HG03066 (cell line): Measurements from ENCODE around the gene PCBP3.

Source experiments
- ATAC-seq: cut with Tn5 transposase; IDR thresholded peaks from one replicate; pipeline ENCODE4 v1.9.1; 2021; ENCODE audit warnings: low read depth; ENCODE audit not compliant: unreplicated experiment

Gene PCBP3

DNA sequence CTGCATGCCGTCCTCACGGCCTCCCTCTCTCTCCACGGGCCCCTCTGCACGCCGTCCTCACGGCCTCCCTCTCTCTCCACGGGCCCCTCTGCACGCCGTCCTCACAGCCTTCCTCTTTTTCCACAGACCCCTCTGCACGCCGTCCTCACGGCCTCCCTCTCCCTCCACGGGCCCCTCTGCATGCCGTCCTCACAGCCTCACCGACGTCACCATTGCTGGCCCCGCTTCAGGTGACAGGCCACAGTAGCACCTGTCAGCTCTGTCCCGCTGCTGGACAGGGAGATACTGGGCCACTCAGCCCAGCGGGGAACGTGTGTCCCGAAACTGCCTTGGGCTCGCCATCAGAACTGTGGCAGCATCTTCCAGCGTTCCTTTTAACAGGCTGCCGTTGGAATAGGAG, 255.3 kb downstream of the PCBP3 start:
- ATAC-seq = no peak

- no peak for ATAC-seq
These were observed 255.9 kb downstream of the PCBP3 start for GRCh38 chr21:45899317-45900033.

- no peak for ATAC-seq
These were observed 256.7 kb downstream of the PCBP3 start for GRCh38 chr21:45900034-45900868.

- ATAC-seq = no peak
These were observed 257.7 kb downstream of the PCBP3 start for GRCh38 chr21:45901061-45901690.

- no peak for ATAC-seq
These were observed 258.9 kb downstream of the PCBP3 start for GRCh38 chr21:45902292-45902995.

- ATAC-seq = no peak
These were observed 261.7 kb downstream of the PCBP3 start for GRCh38 chr21:45905196-45905595.

DNA sequence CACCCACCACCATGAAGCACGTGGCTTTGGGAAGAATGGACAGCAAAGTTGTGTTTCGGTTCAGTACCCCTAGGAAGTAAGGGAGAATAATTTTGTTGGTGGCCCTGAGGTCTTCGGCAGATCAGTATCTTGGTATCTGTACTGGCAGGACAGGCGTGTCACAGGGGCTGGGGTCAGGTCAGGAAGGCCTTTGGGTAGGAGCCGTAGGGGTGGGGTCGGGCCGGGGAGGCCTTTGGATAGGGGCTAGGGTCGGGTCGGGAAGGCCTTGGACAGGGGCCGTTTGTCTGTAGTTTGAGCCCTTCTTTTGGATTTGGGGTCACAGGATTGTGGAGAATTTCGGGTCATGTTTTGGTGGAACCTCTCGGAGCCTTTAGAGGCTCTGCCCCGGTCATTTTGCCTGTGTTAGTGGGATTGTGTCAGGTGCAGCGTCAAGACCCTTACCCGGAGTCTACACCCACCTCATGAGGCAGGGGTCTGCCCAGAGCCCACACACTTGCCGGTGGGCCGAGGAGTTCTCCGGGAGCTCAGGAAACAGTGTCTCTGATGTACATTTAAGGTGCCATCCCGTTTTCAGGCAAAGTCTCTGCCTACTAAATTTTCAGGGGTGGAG, 262.8 kb downstream of the PCBP3 start:
- no peak for ATAC-seq

DNA sequence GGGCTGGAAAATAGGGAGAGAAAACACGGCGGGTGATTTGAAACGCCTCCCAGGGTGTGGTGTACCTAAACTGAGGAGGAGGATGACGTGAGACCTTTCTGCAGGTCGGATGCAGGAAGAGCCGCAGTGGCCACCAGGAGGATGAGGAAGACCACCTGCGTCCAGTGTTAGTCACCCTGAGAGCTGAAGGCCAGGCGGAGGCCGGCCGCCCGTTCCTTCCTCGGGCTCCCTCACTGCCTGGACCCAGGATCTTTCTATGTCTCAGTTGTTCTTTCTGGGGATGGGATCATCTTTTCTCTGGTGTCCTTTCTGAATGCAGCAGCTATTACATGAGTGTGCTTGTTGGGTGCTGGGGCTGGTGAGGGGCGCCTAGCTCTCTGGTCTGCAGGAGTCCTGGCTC, 263.3 kb downstream of the PCBP3 start:
- no peak for ATAC-seq

DNA sequence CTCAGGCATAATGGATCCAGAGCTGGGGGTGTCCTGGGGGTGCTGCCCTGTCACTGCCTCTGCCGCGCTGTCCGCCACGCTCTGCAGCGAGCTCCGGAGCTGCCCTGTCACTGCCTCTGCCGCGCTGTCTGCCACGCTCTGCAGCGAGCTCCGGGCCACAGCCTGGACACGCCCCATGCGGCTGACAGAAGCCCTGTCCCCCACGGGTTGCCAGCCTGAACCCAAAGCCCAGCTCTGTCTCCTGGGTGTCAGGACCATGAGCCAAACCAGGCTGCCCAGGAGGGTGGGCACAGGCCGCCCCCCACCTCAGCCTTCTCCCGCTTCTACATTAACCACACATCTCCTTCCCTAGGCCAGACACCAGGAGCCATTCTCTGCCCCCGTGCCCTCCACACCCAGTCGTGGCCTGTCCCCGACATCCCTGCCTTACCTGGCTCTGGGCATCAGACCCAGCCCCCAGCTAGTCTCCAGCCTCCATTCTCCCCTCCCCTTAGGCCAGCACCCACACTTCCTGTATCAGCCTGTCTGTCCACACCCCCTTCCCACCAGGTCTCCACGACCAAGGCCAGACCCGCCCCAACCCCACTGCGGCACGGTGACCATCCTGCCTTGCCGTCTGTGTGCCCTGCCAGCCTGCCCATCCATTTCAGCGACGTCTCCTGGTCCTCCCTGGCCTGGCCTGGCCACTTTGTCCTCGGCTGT, 265.2 kb downstream of the PCBP3 start:
- ATAC-seq = no peak

GRCh38 chr21:45909238-45909988, 265.9 kb downstream of the PCBP3 start:
- no peak for ATAC-seq

DNA sequence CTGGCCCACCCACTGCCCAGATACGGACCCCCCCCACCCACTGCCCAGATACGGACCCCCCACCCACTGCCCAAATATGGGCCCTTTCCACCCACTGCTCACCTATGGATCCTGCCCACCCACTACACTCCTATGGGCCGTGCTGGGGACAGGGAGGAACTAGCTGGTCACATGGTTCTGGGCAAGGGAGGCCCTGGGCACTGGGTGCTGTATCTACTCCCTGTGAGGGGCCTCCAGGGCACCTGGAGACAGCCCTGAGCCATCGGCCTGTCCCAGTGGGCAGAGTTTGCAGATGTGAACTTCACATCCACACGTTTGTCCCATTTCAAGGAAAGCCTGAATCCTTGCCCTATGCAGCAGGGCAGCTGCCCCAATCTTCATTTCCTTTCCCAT, 266.6 kb downstream of the PCBP3 start:
- no peak for ATAC-seq

GRCh38 chr21:45910548-45911221, 267.2 kb downstream of the PCBP3 start:
- no peak for ATAC-seq

DNA sequence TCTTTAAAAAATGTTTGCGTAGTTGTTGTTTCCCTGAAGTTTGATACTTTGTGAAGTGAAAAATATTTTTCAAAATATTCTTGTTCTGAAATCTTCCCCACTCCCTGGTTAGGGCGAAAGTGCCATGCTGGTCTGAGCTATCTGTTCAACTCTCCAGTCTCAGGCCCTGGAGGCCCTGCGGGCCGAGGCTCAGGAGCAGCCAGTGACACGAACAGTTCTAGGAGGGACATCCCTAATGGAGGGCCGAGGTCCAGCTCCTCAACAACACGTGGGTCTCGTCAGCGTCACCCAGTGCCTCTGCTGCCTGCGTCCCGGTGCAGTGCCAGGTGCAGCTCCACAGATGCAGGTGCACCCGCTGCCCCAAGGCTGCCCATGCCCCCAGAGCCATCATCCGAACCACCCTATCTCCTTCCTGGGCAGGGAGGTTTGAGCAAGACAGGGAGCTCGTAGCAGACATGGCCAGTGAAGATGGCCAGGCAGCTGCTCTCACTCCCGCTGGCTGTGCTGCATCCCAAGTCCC, 268.3 kb downstream of the PCBP3 start:
- ATAC-seq = no peak

GRCh38 chr21:45912611-45913417, 269.3 kb downstream of the PCBP3 start:
- no peak for ATAC-seq

DNA sequence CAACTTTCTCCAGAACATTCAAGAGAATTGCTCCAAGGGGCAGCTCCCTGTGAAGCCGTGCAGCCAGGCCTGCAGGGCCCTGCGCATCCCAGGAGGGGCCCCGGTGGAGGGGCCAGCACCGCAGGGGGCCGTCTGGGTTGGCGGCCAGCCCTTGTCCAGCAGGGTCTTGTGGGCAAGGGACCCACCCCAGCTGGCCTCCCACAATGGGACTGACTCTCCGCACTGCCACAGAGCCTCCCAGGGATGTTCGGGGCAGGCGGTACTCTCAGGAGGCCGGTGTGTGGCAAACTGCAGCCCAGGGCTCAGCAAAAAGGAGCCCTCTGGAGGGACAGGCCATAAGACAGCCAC, 269.9 kb downstream of the PCBP3 start:
- no peak for ATAC-seq

GRCh38 chr21:45913886-45914285, 270.4 kb downstream of the PCBP3 start:
- ATAC-seq = no peak

- no peak for ATAC-seq
These were observed 270.9 kb downstream of the PCBP3 start for GRCh38 chr21:45914321-45914845.
